BLaER1 (cell line): Measurements from ENCODE around the gene GEMIN7.
"Not testable (repeated sequence)": the region's sequence is repeated elsewhere in the genome, so short reads cannot be mapped to it uniquely, and the experiment has no call there.

Experiments
- H3K27ac ChIP-seq: shearing (Covaris generic); formaldehyde crosslinking; 2 replicates; pipeline ENCODE4 v1.8.1; 2022
- H3K27me3 ChIP-seq: shearing (Covaris generic); formaldehyde crosslinking; 2 replicates; pipeline ENCODE4 v1.8.1; 2022
- H3K36me3 ChIP-seq: shearing (Covaris generic); formaldehyde crosslinking; 2 replicates; pipeline ENCODE4 v1.8.1; 2022
- H3K4me1 ChIP-seq: shearing (Covaris generic); formaldehyde crosslinking; 2 replicates; pipeline ENCODE4 v1.8.1; 2022
- H3K4me2 ChIP-seq: shearing (Covaris generic); formaldehyde crosslinking; 2 replicates; pipeline ENCODE4 v1.8.1; 2022
- H3K4me3 ChIP-seq: shearing (Covaris generic); formaldehyde crosslinking; 2 replicates; pipeline ENCODE4 v1.8.1; 2022
- H3K9ac ChIP-seq: shearing (Covaris generic); formaldehyde crosslinking; 2 replicates; pipeline ENCODE4 v1.8.1; 2022
- H3K9me3 ChIP-seq: shearing (Covaris generic); formaldehyde crosslinking; 2 replicates; pipeline ENCODE4 v1.8.1; 2022
- H4K20me1 ChIP-seq: shearing (Covaris generic); formaldehyde crosslinking; 2 replicates; pipeline ENCODE4 v1.8.1; 2022
- Cebpa-rat ChIP-seq: shearing (Covaris generic); IDR thresholded peaks from 2 replicates; pipeline ENCODE4 v1.8.1; 2022

The GEMIN7 gene

GRCh38 chr19:45103156-45103507 is 24.1 kb downstream of the GEMIN7 start:
- peaks cover 100% of the 10 kb centered on the region for H3K4me1 ChIP-seq
- peak overlapping the region; percentile 80 for H3K27ac ChIP-seq
- peaks cover 12% of the 10 kb centered on the region for H3K36me3 ChIP-seq
- H3K9ac ChIP-seq, result peak overlapping the region; percentile 59; the same call in 1 of the 2 replicates
- H3K9me3 ChIP-seq, result no peaks in the 10 kb centered on the region
- H3K27me3 ChIP-seq, result no peaks in the 10 kb centered on the region
- peak overlapping the region; percentile 93 for H3K4me2 ChIP-seq
- H3K4me3 ChIP-seq, result peak overlapping the region; percentile 52
- TF ChIP-seq Cebpa-rat, result no peak
- H4K20me1 ChIP-seq, result peaks cover 74% of the 10 kb centered on the region

GRCh38 chr19:45103508-45104319 is 24.7 kb downstream of the GEMIN7 start:
- H3K4me1 ChIP-seq, result peaks cover 100% of the 10 kb centered on the region
- peak overlapping the region; percentile 52 for H3K4me3 ChIP-seq
- peak overlapping the region; percentile 80 for H3K27ac ChIP-seq
- H3K9me3 ChIP-seq, result no peaks in the 10 kb centered on the region
- no peaks in the 10 kb centered on the region for H3K27me3 ChIP-seq
- TF ChIP-seq Cebpa-rat, result no peak
- H4K20me1 ChIP-seq, result peaks cover 68% of the 10 kb centered on the region
- H3K36me3 ChIP-seq, result peaks cover 12% of the 10 kb centered on the region
- peak overlapping the region; percentile 93 for H3K4me2 ChIP-seq
- peak overlapping the region; percentile 59 for H3K9ac ChIP-seq

DNA sequence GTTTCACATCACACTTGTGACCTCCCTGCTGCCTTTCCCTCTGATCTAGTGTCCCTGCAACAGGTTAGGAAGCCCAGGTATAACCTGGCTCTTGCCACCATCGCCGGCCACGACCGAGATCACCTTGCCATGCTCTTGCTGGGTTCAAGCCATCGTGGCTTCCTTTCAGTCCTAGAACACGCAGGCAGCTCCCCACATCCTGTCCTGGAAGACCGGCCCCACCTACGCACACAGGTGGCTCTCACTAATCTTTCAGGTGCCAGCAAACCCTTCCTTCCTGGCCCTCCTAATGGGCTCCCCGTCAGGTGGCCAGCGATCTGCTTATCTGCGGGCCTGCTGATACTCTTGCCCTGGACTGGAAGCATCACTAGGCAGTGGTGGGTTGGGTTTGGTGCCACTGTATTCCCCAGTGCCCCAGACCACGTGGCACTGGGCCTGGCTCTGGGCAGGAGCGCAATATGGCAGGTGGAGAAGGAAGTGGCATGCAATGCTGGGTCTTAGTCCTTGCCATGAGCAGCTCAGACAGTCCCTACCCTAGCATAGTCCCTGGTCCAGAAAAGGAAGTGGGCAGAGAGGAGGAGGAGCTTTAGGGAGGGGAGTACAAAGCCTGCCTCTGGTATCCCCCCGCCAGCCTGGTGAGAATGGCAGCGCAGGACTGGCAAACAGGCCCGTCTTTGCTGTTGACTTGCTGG is 25.7 kb downstream of the GEMIN7 start:
- Histone ChIP-seq H3K4me3 (peak overlapping the region; percentile 27; the same call in 1 of the 2 replicates), H3K9me3 (no peaks in the 10 kb centered on the region), H3K27ac (peak overlapping the region; percentile 74), H3K27me3 (no peaks in the 10 kb centered on the region), H3K36me3 (peaks cover 6% of the 10 kb centered on the region), H3K4me2 (peak overlapping the region; percentile 93), H3K4me1 (peaks cover 100% of the 10 kb centered on the region), H3K9ac (peak overlapping the region; percentile 16; the same call in 1 of the 2 replicates), H4K20me1 (peaks cover 62% of the 10 kb centered on the region)
- TF ChIP-seq Cebpa-rat, result no peak

- peaks cover 100% of the 10 kb centered on the region for H3K4me1 ChIP-seq
- not testable (repeated sequence) for H3K36me3 ChIP-seq, H3K9ac ChIP-seq, H3K27me3 ChIP-seq, H3K9me3 ChIP-seq, H3K4me3 ChIP-seq
- H3K4me2 ChIP-seq, result peak overlapping the region; percentile 93
- H3K27ac ChIP-seq, result peak overlapping the region; percentile 74
- H4K20me1 ChIP-seq, result peaks cover 46% of the 10 kb centered on the region
Measured at GRCh38 chr19:45106363-45106762, 27.3 kb downstream of the GEMIN7 start.

- no peaks in the 10 kb centered on the region for H3K9me3 ChIP-seq
- peak overlapping the region; percentile 52; the same call in 1 of the 2 replicates for H3K4me3 ChIP-seq
- peaks cover 100% of the 10 kb centered on the region for H3K4me1 ChIP-seq
- H4K20me1 ChIP-seq, result peaks cover 33% of the 10 kb centered on the region
- H3K36me3 ChIP-seq, result peaks cover 7% of the 10 kb centered on the region
- peak overlapping the region; percentile 80 for H3K27ac ChIP-seq
- H3K9ac ChIP-seq, result peak overlapping the region; percentile 77
- H3K4me2 ChIP-seq, result peak overlapping the region; percentile 93
- TF ChIP-seq Cebpa-rat, result no peak
- H3K27me3 ChIP-seq, result no peaks in the 10 kb centered on the region
Measured at GRCh38 chr19:45107621-45108150, 28.6 kb downstream of the GEMIN7 start.

DNA sequence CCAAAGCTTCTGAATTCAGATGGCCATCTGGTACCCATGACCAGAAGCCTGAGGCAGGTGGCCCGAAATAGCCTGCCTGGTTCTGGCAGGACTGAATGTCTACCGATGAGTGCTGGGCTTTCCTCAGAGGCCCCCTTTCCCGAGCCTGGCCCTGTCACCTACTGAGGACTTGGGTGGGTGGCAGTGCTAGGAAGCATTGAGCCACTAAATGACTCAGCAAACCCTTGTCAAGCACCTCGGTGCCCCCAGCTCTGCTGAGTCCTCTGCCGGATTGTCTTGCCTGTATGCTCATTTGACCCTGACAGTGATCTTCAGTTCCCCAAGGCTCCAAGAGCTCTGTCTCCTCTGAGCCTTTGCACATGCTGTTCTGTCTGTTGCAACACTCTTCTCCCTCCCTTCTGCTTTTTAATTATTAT is 31.8 kb downstream of the GEMIN7 start:
- TF ChIP-seq Cebpa-rat, result no peak
- no peak overlapping the region for H3K4me3 ChIP-seq
- peaks cover 7% of the 10 kb centered on the region for H3K36me3 ChIP-seq
- H3K4me2 ChIP-seq, result peak overlapping the region; percentile 93
- H4K20me1 ChIP-seq, result peaks cover 11% of the 10 kb centered on the region; the same call in 1 of the 2 replicates
- H3K9me3 ChIP-seq, result no peaks in the 10 kb centered on the region
- 0 out of 2 replicates have a peak overlapping the region, but pooled peaks have one; percentile 40 for H3K9ac ChIP-seq
- no peaks in the 10 kb centered on the region for H3K27me3 ChIP-seq
- peak overlapping the region; percentile 80 for H3K27ac ChIP-seq
- H3K4me1 ChIP-seq, result peaks cover 100% of the 10 kb centered on the region

DNA sequence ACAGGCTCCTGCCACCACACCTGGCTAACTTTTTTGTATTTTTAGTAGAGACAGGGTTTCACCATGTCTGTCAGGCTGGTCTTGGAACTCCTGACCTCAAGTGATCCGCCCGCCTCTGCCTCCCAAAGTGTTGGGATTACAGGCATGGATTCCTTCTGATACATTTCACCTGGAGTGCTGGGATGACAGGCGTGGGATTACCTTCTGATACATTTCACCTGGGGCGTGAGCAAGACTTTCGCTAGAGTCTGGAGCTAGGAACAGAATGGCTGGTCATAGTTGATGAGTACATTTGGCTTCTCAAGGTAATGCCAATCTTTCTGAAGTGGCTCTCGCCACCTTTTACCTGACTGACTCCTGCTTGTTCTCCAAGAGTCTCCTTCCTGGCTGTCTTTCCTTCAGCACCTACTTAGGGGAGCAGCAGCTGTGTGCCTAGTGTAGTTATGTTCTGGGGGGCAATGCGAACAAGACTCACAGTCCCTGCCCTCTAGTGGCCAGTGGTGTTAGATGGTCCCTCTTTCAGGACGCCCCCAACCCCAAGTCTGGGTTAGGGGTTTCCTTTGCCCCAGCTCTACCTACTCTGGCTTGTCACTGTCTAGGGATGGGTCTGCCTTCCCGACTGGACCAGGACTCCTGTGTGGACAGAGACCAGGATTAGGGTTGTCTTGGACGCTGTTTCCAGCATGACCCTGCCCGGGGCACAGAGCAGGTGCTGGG is 33.2 kb downstream of the GEMIN7 start:
- TF ChIP-seq Cebpa-rat, result no peak
- Histone ChIP-seq H3K4me1 (peaks cover 100% of the 10 kb centered on the region), H3K9ac (peak overlapping the region; percentile 75), H3K4me2 (peak overlapping the region; percentile 93), H3K27me3 (no peaks in the 10 kb centered on the region), H3K27ac (peak overlapping the region; percentile 95), H3K9me3 (no peaks in the 10 kb centered on the region), H3K36me3 (peaks cover 7% of the 10 kb centered on the region), H3K4me3 (no peak overlapping the region), H4K20me1 (peaks cover 8% of the 10 kb centered on the region; the same call in 1 of the 2 replicates)

DNA sequence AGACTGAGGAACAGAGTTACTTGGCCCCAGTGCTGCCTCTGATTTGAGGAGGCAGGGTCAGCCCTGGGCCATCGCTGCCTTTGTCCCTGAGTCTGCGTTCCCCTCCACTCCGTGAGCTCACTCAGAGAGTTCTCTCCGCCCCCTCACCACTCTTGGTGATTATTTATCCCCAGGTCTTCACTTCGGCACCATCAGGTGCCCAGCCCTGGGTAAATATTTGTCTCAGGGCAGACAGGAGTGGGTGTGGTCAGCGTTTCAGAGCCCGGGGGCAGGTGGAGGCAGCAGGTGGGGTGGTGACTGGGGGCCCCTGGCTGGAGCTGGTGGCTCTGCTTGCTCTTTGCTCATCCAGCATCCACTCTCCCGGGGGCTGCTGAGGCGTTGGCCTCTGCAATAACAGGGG is 34.6 kb downstream of the GEMIN7 start:
- TF ChIP-seq Cebpa-rat, result no peak
- Histone ChIP-seq H3K36me3 (peaks cover 7% of the 10 kb centered on the region), H3K9ac (peak overlapping the region; percentile 75), H3K4me1 (peaks cover 100% of the 10 kb centered on the region), H3K27me3 (no peaks in the 10 kb centered on the region), H3K4me3 (peak overlapping the region; percentile 29; the same call in 1 of the 2 replicates), H3K4me2 (peak overlapping the region; percentile 93), H3K9me3 (no peaks in the 10 kb centered on the region), H4K20me1 (peaks cover 18% of the 10 kb centered on the region; the same call in 1 of the 2 replicates), H3K27ac (peak overlapping the region; percentile 95)

GRCh38 chr19:45114116-45114515 is 35.1 kb downstream of the GEMIN7 start:
- H3K4me3 ChIP-seq, result peak overlapping the region; percentile 29; the same call in 1 of the 2 replicates
- peak overlapping the region; percentile 93 for H3K4me2 ChIP-seq
- TF ChIP-seq Cebpa-rat, result no peak
- H3K9me3 ChIP-seq, result no peaks in the 10 kb centered on the region
- H3K27me3 ChIP-seq, result no peaks in the 10 kb centered on the region
- peak overlapping the region; percentile 75 for H3K9ac ChIP-seq
- H4K20me1 ChIP-seq, result peaks cover 23% of the 10 kb centered on the region; the same call in 1 of the 2 replicates
- peak overlapping the region; percentile 95 for H3K27ac ChIP-seq
- peaks cover 100% of the 10 kb centered on the region for H3K4me1 ChIP-seq
- peaks cover 7% of the 10 kb centered on the region for H3K36me3 ChIP-seq
